ENCODE data around the gene S100A2.

Gene S100A2

DNA sequence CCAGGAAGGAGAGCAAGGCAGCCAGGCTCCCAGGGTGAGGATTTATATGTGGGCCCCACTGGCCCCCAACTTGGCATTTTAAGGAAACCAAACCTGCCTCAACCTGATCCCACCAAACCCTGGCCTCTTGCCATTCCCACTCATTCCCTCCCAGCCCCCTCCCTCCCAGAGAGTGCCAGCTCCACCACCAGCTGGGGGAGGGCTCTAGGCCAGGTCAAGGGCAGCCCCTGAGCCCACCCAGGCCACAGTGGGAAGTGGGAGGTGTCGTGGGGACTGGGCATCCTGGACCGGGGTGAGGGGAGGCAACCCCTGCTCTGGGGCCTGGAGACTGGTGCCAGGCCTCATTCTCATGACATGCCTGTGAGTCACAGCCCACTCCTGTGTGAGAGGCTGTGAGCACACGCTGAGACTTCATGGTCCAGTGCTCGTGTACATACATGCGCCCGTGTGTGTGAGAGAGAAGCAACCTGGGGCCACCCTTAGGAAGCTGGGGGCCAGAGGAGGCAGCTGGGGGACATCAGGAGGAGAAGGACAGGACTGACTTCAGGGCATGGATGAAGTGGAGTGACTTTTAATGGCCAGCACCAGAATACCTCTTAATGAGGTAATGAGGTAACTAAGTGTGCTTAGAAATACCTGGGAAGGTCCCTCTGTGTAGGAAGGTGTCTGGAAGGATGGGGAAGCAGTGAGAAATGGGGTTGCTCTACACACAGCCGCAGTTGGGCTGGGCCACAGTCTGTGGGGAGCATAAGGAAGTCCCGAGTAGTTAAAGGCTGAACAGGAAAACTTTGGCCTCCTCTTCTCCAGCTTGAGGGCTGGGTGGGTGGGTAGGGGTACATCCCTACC, at the start of gene S100A2:
S100A2 (minus strand) TSS at position 316 of the 846 bp plus-strand sequence. CDS start 1,967 bp downstream, outside the sequence.
- peak in 1 of 2 donors; percentile 9 for DNase-seq (ENCODE audit: low read depth in 2 of 2)

DNA sequence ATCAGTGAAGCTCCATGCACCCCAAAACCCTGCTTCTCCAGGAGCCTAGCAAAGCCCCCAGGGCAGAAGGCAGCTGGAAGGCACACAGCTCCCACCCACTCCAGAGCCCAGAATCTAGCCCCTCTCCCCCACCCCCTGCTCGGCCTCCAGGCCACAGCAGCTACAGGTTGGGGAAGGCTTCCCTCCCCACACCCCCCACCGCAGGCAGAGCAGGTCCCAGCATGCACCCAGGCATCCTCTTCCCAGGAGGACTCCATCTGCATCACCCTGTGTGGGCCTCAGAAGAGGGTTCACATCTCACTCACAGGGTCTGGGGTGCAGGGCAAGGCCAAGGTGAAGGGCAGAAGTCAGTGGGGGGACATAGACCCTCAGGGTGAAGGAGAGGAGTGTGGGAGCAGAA, 49.8 kb upstream of the S100A2 start:
- no peak for DNase-seq (ENCODE audit: low read depth in 2 of 2)

DNA sequence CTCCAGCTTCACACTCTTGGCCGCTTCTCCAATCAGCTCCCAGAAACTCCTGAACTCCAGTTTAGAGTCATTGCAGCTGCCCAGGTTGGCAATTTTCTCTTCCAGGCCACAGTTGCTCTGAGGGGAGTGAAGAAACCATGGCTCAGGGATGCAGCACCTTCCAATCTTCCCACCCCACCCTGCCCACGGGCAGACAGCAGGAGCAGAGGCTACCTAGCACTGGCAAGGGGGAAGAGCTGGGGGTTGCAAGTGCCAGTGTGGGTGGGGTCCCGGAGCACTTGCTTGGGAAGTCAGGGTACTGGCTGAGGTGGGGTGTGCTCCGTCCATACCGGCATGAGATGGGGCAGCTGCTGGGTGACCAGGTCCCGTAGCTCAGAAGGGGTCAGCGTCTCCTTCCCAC, 49.3 kb upstream of the S100A2 start:
- no peak for DNase-seq (ENCODE audit: low read depth in 2 of 2)

DNA sequence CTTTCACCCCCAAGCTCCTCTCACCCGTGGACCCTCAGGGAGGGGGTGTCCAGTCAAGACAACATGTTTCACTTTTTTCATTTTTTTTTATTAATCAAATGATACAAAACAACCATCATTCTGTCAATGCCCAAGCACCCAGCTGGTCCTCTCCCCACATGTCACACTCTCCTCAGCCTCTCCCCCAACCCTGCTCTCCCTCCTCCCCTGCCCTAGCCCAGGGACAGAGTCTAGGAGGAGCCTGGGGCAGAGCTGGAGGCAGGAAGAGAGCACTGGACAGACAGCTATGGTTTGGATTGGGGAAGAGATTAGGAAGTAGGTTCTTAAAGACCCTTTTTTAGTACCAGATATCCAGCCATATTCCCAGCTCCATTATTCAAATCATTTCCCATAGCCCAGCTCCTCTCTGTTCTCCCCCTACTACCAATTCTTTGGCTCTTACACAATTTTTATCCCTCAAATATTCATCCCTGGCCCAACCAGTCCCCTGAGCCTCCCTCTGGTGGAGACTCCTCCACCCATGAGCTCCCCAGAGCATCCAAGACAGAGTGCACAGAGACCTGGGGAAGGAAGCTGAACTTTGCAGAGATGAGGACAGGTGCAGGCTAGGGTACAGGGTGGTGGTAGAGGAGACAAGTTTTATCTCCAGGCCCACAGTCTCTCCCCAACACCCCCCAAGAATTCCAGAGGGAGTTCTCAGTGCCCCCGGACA, 48.7 kb upstream of the S100A2 start:
- no peak for DNase-seq (ENCODE audit: low read depth in 2 of 2)

DNA sequence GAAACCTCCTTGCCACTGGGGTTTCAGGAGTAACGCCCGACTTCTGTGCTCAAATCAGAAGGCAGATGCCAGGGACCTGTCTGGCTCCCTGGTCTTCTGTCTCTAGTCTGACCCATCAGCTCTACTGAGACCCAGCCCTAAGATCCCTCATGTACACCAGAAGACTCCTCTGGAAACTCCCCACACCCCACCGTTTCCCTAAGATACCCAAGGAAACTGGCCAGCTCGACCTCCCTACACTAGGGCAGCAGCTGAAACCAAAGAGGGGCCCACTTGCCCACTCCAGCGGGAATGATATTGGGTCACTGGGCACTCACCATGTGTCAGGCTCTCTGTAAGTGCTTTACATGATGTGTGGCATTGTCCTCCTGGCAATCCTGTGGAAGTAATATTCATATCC, 47.8 kb upstream of the S100A2 start:
- DNase-seq (ENCODE audit: low read depth in 2 of 2): no peak

DNA sequence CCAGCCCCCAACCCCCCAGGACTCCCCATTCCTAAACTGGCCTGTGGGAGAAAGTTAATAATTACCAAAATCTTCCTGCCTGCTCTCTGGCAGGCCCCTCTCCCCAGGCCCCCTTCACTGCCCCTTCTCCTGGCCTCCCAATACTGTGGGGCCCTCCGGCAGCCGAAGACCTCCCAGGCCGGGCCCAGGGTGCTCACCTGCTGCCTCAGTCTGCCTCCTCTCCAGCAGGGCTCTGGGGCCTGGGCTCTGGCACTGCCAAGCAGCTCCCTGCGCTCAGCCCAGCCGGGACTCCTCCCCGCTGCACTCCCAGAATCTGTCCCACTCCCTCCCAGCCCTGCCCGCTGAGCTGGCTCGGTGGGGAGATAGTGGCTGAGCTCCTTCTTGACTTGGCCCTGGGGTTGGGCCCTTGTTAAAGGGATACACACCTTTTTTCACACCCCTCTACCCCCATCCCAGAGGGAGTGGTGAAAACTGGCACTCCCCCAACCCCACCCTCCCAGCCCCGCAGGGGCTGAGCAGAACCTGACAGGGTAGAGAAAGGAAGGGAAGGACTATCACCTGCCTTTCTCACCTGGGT, 47.2 kb upstream of the S100A2 start, which contains the start of gene S100A16:
S100A16 (minus strand) TSS at position 383 of the 577 bp plus-strand sequence. CDS start 4,986 bp downstream, outside the sequence.
- DNase-seq (ENCODE audit: low read depth in 2 of 2): no peak

DNA sequence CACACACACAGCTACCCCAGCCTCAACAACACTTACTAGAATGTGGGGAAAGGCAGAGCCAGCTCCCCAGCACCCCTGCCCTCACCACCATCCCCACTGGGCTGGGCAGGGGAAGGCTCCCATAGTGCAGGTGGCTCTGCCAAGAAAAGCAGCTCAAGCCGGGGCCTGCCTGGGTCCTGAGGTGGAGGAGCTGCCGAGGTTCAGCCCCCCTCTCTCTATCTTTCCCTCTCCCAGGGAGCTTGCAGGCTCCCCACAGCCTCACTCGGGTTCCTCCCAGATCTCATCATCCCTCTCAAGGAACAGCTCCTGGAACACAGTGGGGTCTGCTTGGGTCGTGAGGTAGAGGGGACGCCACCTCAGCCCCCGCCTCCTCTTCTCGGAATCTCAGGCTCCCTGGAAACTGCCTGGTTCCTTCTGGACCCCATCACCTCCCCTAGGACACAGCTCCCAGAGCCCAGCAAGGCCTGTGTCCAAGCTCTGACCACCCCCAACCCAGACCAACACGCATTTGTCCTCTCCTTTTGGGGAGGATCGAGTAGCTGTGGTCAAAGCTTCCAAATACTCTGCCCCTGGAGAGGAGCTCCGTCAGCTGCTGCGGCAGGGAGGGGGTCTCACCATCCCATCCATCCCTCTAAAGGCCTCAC, 46.6 kb upstream of the S100A2 start:
- DNase-seq (ENCODE audit: low read depth in 2 of 2): no peak

DNA sequence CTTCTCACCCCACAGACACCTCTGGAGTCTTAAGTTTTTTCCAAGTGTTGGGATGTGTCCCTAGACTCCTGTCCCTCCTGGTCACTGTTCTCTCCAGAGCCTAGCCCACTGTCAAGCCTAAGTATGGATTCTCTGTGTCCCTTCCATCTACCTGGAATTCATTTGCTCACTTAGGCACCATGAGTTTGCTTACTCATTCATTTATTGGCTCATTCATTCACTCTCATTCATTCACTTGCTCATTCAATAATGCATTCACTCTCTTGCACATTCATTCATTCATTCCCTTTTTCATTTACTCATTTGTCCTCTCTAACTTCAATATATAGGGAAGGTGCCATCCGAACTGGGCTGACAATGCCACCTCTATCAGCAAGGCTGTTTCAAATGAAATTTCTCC, 45.7 kb upstream of the S100A2 start:
- no peak for DNase-seq (ENCODE audit: low read depth in 2 of 2)

DNA sequence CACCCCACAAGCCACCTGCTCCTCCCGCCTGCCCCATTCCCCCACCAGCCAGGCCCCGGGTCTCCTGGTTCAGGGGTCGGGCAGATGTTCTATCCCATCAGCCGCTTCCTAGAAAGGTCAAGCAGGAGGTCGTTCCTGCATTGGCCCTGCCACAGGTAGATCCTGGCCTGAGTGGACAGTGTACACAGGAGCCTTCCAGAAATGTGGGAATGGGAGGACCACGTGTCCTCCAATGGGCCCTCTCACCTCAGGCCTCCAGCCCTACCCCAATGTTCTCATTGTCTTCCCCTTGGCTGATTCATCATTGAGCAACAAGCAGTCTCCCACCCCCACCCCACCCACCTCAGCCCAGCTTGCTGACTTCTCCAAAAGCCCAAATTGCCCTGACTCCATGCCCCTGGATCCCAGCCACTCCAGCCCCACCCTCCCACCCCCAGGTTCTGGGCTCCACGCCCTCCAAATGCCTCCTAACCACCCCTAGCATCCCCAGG, 45.2 kb upstream of the S100A2 start:
- DNase-seq (ENCODE audit: low read depth in 2 of 2): no peak

DNA sequence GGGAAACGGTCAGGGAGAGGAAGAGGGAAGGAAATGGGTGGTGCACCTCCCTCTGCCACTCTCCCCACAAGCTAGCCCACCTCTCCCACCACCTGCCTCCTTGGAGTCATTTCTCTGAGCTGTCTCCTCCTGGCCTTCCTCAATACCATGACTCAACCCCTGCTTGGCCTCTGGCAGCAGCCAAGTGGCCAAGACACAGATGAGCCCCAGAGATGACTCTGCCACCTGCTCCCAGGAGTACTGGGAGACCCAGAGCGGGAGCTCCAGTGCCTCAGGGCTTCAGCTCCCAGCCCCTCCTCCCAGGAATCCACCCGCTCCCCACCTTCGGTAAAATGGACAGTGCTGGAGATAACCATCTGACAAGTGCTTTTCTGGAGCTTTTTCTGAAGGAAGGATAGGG, 44.7 kb upstream of the S100A2 start:
- DNase-seq (ENCODE audit: low read depth in 2 of 2): no peak

DNA sequence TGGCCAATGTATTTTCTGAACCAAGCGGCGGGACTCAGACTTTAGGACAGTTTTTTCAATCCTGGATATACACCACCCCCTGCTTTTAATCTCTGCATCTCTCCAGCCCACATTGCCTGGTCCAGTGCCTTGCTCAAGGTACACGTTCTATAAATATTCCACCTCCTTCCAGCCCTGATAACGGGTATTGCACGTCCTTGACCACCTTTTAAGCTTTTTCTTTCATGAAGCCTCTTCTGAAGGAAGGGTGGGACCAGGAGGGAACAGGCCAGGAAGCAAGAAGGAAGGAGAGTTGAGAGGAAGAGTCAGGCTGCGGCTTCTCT, 43.9 kb upstream of the S100A2 start:
- no peak for DNase-seq (ENCODE audit: low read depth in 2 of 2)

DNA sequence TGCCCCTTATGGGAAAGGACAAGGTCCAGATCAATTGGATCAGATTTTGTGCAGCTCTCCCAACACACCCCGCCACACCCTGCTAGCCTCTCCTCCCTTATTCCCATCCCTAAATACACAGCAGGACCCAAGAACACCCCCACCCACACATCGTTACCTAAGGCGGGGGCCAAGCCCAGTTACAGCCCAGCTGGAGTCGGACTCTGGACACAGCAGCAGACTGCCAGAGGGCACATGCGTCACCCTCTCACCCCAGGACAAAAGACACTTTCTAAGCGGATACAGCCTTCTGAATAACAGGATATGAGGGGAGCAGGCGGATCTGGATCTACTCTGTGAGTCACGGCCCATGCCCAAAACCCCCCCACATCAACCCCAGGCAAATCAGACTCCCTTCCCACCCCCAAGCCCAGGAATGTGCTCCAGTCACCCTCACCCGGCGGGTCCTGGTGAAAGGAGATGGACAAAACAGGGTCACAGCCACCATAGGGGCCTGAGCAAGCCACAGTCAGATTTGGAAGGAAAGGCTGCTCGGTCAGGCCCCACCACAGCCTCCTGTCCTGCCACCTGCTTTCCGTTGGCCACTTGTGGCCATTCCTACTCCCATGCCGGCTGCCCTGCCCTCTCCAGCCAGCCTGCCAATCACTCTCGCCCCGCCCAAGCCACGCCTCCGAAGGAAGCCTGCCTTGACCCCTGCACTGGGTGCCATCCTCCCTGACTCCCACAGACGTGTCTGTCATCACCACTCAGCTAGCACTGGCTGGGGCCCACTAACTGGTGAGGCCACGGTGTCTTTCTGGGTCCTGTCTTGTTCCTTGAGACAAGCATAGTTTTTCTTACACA, 43.3 kb upstream of the S100A2 start:
- no peak for DNase-seq (ENCODE audit: low read depth in 2 of 2)

DNA sequence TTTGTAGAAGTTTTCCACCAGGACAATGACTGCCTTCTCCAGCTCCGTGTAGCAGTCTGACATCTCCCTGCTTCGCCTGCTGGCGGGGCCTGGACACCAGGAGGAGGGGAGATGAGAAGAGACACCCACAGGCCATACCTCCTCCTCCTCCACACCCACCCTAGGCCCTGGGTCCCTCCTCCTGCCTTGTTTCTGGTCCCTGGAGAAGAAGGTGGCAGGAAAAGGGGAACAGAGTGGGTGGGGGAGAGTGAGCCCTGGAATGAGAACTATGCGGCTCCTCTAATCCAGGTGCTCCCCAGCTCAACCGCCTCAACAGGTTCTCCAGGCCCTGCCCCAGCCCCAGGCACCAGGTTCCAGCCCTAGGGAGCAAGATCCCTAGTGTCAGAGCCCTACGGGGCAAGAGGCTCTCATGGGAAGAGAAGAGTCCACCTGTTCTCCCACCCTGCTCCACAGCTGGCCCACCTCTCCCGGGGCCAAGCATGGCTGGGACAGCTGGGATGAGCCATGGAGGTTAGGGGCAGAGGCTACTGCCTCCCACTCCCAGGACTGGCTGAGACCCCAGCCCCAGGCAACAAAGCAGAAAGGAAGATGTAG, 42.5 kb upstream of the S100A2 start:
- DNase-seq (ENCODE audit: low read depth in 2 of 2): no peak

DNA sequence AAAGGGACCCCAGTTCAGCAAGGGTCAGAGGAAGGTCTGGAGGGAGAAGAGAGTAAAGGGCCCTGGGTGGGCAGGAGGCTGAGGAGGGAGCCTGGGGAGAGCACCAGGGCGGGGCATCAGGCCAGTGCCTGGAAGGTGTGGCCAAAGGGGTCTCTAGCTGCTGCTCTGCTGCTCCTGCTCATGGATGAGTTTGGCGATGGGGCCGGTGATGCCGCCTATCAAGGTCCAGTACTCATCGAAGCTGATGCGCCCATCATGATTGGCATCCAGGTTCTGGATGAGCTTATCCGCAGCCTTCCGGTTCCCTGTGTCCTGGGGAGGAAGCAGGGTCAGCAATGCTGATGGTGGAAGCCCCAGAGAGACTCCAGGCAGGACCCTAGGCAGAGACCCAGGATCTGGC, 41.7 kb upstream of the S100A2 start:
- no peak for DNase-seq (ENCODE audit: low read depth in 2 of 2)

DNA sequence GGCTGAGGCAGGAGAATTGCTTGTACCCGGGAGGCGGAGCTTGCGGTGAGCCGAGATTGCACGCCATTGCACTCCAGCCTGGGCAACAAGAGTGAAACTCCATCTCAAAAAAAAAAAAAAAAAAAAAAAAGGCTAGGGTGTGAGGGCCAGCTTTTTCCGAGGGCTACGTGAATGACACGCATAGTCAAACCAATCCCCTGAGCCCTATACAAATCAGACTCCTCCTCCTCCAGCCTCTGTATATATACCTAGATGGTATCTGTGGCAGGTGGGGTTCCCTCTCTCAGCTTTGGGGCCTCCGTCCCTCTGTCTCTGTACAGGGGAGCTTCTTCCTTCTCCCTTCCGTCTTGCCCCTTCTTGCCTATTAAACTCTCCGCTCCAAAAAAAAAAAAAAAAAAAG, 40.5 kb upstream of the S100A2 start:
- no peak for DNase-seq (ENCODE audit: low read depth in 2 of 2)

DNA sequence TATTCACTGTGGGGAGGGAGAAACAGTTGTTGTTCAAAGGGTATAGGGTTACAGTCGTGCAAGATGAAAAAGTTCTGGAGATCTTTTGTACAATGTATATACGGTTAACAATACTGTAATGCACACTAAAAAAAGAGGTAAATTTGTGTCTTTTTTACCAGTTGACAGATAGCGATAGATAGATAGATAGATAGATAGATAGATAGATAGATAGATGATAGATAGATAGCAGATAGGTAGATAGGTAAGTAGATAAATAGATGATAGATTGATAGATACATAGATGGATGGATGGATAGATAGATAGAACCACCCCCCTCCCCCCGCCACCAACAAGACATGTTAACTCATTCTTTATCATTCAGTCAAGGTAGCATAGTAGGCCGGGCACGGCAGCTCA, 37.1 kb upstream of the S100A2 start:
- no peak for DNase-seq (ENCODE audit: low read depth in 2 of 2)

DNA sequence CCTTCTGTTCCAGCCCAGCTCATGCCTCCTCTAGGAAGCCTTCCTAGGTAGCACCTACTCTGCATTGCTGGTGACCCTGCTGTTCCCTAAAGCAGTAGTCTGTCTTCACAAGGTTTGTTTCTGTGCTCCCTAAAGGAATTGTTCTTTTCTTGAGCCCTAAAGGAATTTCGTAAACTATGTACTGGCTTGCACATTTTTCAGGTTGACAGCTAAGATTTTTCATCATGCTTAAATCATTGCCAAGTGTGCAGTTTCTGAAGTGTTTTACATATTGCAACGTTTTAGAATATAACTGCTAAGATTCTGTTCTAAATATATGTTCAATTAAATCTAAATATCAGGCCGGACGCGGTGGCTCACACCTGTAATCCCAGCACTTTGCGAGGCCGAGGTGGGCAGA, 34.2 kb upstream of the S100A2 start:
- no peak for DNase-seq (ENCODE audit: low read depth in 2 of 2)

DNA sequence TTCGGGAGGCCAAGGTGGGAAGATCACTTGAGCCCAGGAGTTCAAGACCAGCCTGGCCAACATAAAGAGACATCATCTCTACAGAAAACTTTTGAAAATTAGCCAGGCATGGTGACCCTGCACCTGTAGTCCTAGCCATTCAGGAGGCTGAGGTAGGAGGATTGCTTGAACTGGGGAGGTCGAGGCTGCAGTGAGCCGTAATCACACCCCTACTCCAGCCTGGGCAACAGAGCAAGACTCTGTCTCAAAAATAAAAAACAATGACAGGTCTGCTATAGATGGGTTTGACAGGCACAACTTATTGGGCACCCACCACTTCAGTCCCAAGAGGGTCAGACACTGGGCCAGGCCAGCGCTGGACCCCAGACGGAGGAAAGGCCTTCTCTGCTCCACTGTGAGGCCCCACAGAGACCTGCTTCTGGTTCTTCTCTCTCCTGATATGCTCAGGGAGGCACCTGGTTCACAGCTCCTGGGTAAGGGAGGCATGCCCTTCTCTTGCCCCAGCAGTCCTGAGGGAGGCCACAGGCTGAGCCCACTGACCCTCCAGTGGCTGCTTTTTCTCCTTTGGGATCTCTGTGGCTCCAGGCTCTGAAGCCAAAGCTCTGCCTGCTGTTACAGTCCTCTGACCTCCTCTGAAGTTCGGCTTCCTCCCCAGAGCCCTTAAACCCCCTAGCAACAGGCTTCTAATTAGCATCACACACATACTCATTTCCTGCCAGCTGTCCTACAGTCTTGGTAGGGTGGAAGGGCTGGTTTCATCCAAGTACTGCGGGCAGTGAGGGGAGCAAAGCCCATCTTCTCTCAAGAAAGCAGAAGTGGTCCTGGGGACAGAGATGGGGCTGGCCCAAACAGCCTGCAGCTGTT, 32.9 kb upstream of the S100A2 start:
- DNase-seq (ENCODE audit: low read depth in 2 of 2): no peak

DNA sequence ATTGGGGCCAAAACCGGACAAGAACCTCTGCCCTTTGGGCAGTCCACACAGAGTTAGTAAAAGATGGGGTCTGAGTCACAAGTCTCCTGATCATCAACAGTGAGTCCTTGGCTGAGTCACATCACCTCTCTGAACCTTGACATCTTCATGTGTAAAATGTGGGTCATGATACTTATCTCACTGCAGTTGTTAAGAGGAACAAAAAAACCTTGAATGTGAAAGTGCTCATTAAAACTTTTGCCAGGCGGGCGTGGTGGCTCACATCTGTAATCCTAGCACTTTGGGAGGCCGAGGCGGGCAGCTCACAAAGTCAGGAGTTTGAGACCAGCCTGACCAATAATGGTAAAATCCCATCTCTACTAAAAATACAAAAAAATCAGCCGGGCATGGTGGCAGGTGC, 31.6 kb upstream of the S100A2 start:
- DNase-seq (ENCODE audit: low read depth in 2 of 2): no peak

DNA sequence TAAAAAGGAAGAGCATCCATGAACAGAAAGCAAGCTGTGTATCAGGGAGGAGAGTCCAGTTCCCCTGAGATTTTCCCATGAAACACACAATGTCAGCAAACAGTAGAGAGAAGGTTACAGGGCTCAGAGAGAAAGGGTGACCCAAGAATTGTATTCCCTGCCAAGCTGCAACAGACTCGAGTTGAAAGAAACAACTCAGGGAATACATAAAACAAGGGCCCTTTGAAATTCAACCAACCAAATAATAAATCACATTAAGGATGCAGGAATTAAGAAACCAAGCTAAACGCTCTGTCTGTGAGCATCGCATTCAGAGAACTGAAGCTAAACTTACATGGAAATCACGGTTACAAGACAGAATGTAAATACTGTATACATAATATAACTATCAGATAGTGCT, 27.1 kb upstream of the S100A2 start:
- no peak for DNase-seq (ENCODE audit: low read depth in 2 of 2)
